ENCODE results near the gene ACTG1.

GRCh38 chr17:81546906-81547613 is 34.5 kb upstream of the ACTG1 start:
- TF ChIP-seq CTCF (IDR thresholded peaks at IDR 0.05 in 4 of 5, conservative IDR thresholded peaks at IDR 0.05 in 1 of 5) (no peak), POLR2A (IDR thresholded peaks at IDR 0.05) (no peak)
